ENCODE results near the gene ZNF385B.

GRCh38 chr2:179715871-179716270 is 145.5 kb downstream of the ZNF385B start:
- TF ChIP-seq CTCF (IDR thresholded peaks at IDR 0.05): no peak
- TF ChIP-seq POLR2A (IDR thresholded peaks at IDR 0.05): no peak

Measured in ovary (tissue), 3 donors.